Neural cell (in vitro differentiated cells): Measurements from ENCODE around the gene BCL2L15. TPM values are rescaled to one million over a fixed set of nuclear protein-coding genes. Genes with fewer than 3 reads are reported as not detected.

ENCODE experiments used
- H2AFZ ChIP-seq: fragments of 200-600, 300-800 bp; sonication (generic), shearing (Covaris generic); 2 replicates; pipeline ENCODE4 v1.6.0; 2014; ENCODE audit warnings: low read depth, mild to moderate bottlenecking, antibody characterized with exemption, low read length, moderate library complexity
- H3F3A ChIP-seq: fragments of 200-600 bp; shearing (Covaris generic); 2 replicates; pipeline ENCODE4 v1.6.1; 2016; ENCODE audit warnings: mild to moderate bottlenecking, moderate library complexity, mixed read lengths, antibody characterized with exemption, low read length; ENCODE audit not compliant: insufficient read depth, poor library complexity, severe bottlenecking
- H3K27ac ChIP-seq: fragments of 200-600, 300-800 bp; sonication (generic), shearing (Covaris generic); 2 replicates; pipeline ENCODE4 v1.5.1; 2014; ENCODE audit warnings: mild to moderate bottlenecking, low read length, moderate library complexity
- H3K27me3 ChIP-seq: fragments of 300-800, 200-600 bp; sonication (generic), shearing (Covaris generic); 2 replicates; pipeline ENCODE4 v1.6.0; 2014; ENCODE audit warnings: mild to moderate bottlenecking, low read depth, low read length, moderate library complexity; ENCODE audit not compliant: insufficient read depth
- H3K36me3 ChIP-seq: fragments of 300-800, 200-600 bp; sonication (generic), shearing (Covaris generic); 2 replicates; pipeline ENCODE4 v1.5.1; 2014; ENCODE audit warnings: mild to moderate bottlenecking, antibody characterized with exemption, low read length, moderate library complexity; ENCODE audit not compliant: insufficient read depth
- H3K4me2 ChIP-seq: fragments of 300-800, 200-600 bp; sonication (generic), shearing (Covaris generic); 2 replicates; pipeline ENCODE4 v1.6.0; 2014; ENCODE audit warnings: mild to moderate bottlenecking, low read length
- H3K4me3 ChIP-seq: fragments of 300-800, 200-600 bp; sonication (generic), shearing (Covaris generic); 2 replicates; pipeline ENCODE4 v1.5.1; 2014; ENCODE audit warnings: mild to moderate bottlenecking, low read length, moderate library complexity
- H3K79me2 ChIP-seq: fragments of 200-600 bp; shearing (Covaris generic); replicated peaks from 2 replicates; pipeline ENCODE4 v1.6.0; 2014; ENCODE audit warnings: mild to moderate bottlenecking, low read length, moderate library complexity; ENCODE audit not compliant: insufficient read depth
- H3K9ac ChIP-seq: fragments of 300-800, 200-600 bp; sonication (generic), shearing (Covaris generic); 2 replicates; pipeline ENCODE4 v1.6.1; 2016; ENCODE audit warnings: mild to moderate bottlenecking, low read length, mixed read lengths
- H3K9me2 ChIP-seq: fragments of 200-600 bp; shearing (Covaris generic); 2 replicates; pipeline ENCODE4 v1.6.1; 2016; ENCODE audit warnings: mild to moderate bottlenecking, low read length, mixed read lengths; ENCODE audit not compliant: insufficient read depth
- H3K9me3 ChIP-seq: fragments of 200-600, 300-800 bp; sonication (generic), shearing (Covaris generic); 2 replicates; pipeline ENCODE4 v1.6.1; 2016; ENCODE audit warnings: mild to moderate bottlenecking, mixed run types, low read length, moderate library complexity, mixed read lengths
- H4K20me1 ChIP-seq: fragments of 200-600 bp; shearing (Covaris generic); 2 replicates; pipeline ENCODE4 v1.6.1; 2016; ENCODE audit warnings: mild to moderate bottlenecking, mixed run types; ENCODE audit not compliant: insufficient read depth
- EP300 ChIP-seq: fragments of 450-650 bp; conservative IDR thresholded peaks from 2 replicates; pipeline ENCODE4 v1.6.1; 2014; ENCODE audit warnings: antibody characterized with exemption, mild to moderate bottlenecking, moderate library complexity; ENCODE audit not compliant: poor library complexity, severe bottlenecking
- EZH2 ChIP-seq: fragments of 200-600, 300-800 bp; shearing (Covaris generic), sonication (generic); IDR thresholded peaks from 2 replicates; pipeline ENCODE4 v1.6.1; 2014; ENCODE audit warnings: antibody characterized with exemption, low read length, borderline replicate concordance, mild to moderate bottlenecking; ENCODE audit not compliant: insufficient read depth, poor library complexity, severe bottlenecking
- MXI1 ChIP-seq: fragments of 450-650 bp; conservative IDR thresholded peaks from 2 replicates; pipeline ENCODE4 v1.6.1; 2014; ENCODE audit warnings: antibody characterized with exemption, mild to moderate bottlenecking; ENCODE audit not compliant: poor library complexity, severe bottlenecking
- POLR2AphosphoS5 ChIP-seq: IDR thresholded peaks from 2 replicates; pipeline ENCODE4 v1.6.1; 2012
- RAD21 ChIP-seq: fragments of 450-650 bp; conservative IDR thresholded peaks from 2 replicates; pipeline ENCODE4 v1.6.1; 2014; ENCODE audit warnings: antibody characterized with exemption, mild to moderate bottlenecking, moderate library complexity
- SMC3 ChIP-seq: fragments of 450-650 bp; conservative IDR thresholded peaks from 2 replicates; pipeline ENCODE4 v1.6.1; 2014; ENCODE audit warnings: antibody characterized with exemption, mild to moderate bottlenecking, moderate library complexity; ENCODE audit not compliant: poor library complexity
- TAF1 ChIP-seq: IDR thresholded peaks from 2 replicates; pipeline ENCODE4 v1.6.1; 2012; ENCODE audit warnings: low read depth
- polyA plus RNA-seq: library from polyadenylated mRNA; depleted of rRNA; stranded (reverse); fragments of >200 nt; gene quantifications from 2 replicates; pipeline ENCODE4 v1.2.3, GENCODE V29; 2014
- TF ChIP-seq, protein P1 (sequence below): fragments of 450-650 bp; IDR thresholded peaks from 2 replicates; pipeline ENCODE4 v1.5.1; 2014; ENCODE audit warnings: antibody characterized with exemption, mild to moderate bottlenecking, moderate library complexity; ENCODE audit not compliant: poor library complexity, severe bottlenecking
- TF ChIP-seq, protein P2 (sequence below): IDR thresholded peaks from 2 replicates; pipeline ENCODE4 v1.6.1; 2012; ENCODE audit warnings: borderline replicate concordance

BCL2L15 gene
- polyA plus RNA-seq, 1 donor from 2014 or later = 4.7 TPM

- H3K27me3 ChIP-seq = no peaks in the 10 kb centered on the region
- TF ChIP-seq EP300 (no peak), MXI1 (no peak), EZH2 (no peak), SMC3 (no peak), TAF1 (no peak), POLR2AphosphoS5 (no peak), RAD21 (no peak)
- TF ChIP-seq, protein P1, sequence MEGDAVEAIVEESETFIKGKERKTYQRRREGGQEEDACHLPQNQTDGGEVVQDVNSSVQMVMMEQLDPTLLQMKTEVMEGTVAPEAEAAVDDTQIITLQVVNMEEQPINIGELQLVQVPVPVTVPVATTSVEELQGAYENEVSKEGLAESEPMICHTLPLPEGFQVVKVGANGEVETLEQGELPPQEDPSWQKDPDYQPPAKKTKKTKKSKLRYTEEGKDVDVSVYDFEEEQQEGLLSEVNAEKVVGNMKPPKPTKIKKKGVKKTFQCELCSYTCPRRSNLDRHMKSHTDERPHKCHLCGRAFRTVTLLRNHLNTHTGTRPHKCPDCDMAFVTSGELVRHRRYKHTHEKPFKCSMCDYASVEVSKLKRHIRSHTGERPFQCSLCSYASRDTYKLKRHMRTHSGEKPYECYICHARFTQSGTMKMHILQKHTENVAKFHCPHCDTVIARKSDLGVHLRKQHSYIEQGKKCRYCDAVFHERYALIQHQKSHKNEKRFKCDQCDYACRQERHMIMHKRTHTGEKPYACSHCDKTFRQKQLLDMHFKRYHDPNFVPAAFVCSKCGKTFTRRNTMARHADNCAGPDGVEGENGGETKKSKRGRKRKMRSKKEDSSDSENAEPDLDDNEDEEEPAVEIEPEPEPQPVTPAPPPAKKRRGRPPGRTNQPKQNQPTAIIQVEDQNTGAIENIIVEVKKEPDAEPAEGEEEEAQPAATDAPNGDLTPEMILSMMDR = no peak
- TF ChIP-seq, protein P2, sequence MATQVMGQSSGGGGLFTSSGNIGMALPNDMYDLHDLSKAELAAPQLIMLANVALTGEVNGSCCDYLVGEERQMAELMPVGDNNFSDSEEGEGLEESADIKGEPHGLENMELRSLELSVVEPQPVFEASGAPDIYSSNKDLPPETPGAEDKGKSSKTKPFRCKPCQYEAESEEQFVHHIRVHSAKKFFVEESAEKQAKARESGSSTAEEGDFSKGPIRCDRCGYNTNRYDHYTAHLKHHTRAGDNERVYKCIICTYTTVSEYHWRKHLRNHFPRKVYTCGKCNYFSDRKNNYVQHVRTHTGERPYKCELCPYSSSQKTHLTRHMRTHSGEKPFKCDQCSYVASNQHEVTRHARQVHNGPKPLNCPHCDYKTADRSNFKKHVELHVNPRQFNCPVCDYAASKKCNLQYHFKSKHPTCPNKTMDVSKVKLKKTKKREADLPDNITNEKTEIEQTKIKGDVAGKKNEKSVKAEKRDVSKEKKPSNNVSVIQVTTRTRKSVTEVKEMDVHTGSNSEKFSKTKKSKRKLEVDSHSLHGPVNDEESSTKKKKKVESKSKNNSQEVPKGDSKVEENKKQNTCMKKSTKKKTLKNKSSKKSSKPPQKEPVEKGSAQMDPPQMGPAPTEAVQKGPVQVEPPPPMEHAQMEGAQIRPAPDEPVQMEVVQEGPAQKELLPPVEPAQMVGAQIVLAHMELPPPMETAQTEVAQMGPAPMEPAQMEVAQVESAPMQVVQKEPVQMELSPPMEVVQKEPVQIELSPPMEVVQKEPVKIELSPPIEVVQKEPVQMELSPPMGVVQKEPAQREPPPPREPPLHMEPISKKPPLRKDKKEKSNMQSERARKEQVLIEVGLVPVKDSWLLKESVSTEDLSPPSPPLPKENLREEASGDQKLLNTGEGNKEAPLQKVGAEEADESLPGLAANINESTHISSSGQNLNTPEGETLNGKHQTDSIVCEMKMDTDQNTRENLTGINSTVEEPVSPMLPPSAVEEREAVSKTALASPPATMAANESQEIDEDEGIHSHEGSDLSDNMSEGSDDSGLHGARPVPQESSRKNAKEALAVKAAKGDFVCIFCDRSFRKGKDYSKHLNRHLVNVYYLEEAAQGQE = no peak
- no peak overlapping the region for H3K9ac ChIP-seq
- H4K20me1 ChIP-seq = no peaks in the 10 kb centered on the region
- H3K9me2 ChIP-seq = no peaks in the 10 kb centered on the region
- H3K79me2 ChIP-seq = no peaks in the 10 kb centered on the region
- no peaks in the 10 kb centered on the region for H3K36me3 ChIP-seq
- H3K9me3 ChIP-seq = no peaks in the 10 kb centered on the region
- no peak overlapping the region for H3K27ac ChIP-seq
- no peak overlapping the region for H3K4me3 ChIP-seq
- H2AFZ ChIP-seq = no peak overlapping the region
- H3F3A ChIP-seq = no peaks in the 10 kb centered on the region
- no peak overlapping the region for H3K4me2 ChIP-seq
These were observed 38.3 kb downstream of the BCL2L15 start for GRCh38 chr1:113849072-113849471.

- Histone ChIP-seq H3F3A (no peaks in the 10 kb centered on the region), H3K9me3 (no peaks in the 10 kb centered on the region), H3K27me3 (no peaks in the 10 kb centered on the region), H2AFZ (no peak overlapping the region), H3K36me3 (no peaks in the 10 kb centered on the region), H3K79me2 (no peaks in the 10 kb centered on the region), H3K9me2 (no peaks in the 10 kb centered on the region), H3K4me3 (no peak overlapping the region), H3K9ac (no peak overlapping the region), H4K20me1 (no peaks in the 10 kb centered on the region), H3K27ac (no peak overlapping the region), H3K4me2 (no peak overlapping the region)
- TF ChIP-seq, protein P1 = no peak
- TF ChIP-seq TAF1 = no peak
- TF ChIP-seq SMC3 = no peak
- no peak for TF ChIP-seq EZH2
- no peak for TF ChIP-seq MXI1
- TF ChIP-seq RAD21 = no peak
- no peak for TF ChIP-seq POLR2AphosphoS5
- TF ChIP-seq, protein P2 = no peak
- no peak for TF ChIP-seq EP300
These were observed 40.9 kb downstream of the BCL2L15 start for GRCh38 chr1:113846391-113847035.
